ENCODE data around the gene GABRR2. TPM values are rescaled to one million over a fixed set of nuclear protein-coding genes. Genes with fewer than 3 reads are reported as not detected.

Gene GABRR2
- total RNA-seq, 1 donor from 2014 or later, result 1.5 TPM

DNA sequence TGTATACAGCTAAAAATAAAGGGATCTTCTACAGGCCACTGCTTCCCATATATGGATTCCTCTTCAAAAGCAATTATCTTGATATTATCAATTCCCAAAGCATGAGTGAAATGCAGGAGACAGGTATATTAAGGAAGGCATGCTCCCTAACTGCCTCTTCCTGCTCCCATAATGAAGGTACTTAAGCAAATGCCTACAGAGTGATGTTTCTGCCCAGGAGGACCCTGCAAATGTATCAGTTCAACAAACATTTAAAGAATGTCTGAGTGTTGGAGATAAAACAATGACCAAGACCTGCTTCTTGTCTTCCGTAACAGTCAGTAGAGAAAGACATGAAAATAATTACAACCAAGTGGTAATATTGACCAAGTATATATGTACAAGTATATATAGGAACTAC is 33.3 kb upstream of the GABRR2 start:
- H3K36me3 ChIP-seq, result no peaks in the 10 kb centered on the region
- H3K4me1 ChIP-seq, result peaks cover 54% of the 10 kb centered on the region
- TF ChIP-seq POLR2A (IDR thresholded peaks at IDR 0.05) (no peak), POLR2AphosphoS5 (IDR thresholded peaks at IDR 0.05; ENCODE audit: insufficient read depth in 1 of 2, low read depth in 1 of 2) (no peak)
- TF ChIP-seq, protein P1, sequence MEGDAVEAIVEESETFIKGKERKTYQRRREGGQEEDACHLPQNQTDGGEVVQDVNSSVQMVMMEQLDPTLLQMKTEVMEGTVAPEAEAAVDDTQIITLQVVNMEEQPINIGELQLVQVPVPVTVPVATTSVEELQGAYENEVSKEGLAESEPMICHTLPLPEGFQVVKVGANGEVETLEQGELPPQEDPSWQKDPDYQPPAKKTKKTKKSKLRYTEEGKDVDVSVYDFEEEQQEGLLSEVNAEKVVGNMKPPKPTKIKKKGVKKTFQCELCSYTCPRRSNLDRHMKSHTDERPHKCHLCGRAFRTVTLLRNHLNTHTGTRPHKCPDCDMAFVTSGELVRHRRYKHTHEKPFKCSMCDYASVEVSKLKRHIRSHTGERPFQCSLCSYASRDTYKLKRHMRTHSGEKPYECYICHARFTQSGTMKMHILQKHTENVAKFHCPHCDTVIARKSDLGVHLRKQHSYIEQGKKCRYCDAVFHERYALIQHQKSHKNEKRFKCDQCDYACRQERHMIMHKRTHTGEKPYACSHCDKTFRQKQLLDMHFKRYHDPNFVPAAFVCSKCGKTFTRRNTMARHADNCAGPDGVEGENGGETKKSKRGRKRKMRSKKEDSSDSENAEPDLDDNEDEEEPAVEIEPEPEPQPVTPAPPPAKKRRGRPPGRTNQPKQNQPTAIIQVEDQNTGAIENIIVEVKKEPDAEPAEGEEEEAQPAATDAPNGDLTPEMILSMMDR (IDR thresholded peaks at IDR 0.05), result no peak
- intact Hi-C loops (cut with DNase I), result no loop called here
- no peaks in the 10 kb centered on the region for H3K9me3 ChIP-seq
- H3K27me3 ChIP-seq, result no peaks in the 10 kb centered on the region
- H3K4me3 ChIP-seq, result no peak overlapping the region
- no peak overlapping the region for H3K27ac ChIP-seq
- no peak for DNase-seq (ENCODE audit: extremely low spot score in 2 of 2)

- TF ChIP-seq, protein P1 (IDR thresholded peaks at IDR 0.05), result no peak
- TF ChIP-seq POLR2AphosphoS5 (IDR thresholded peaks at IDR 0.05; ENCODE audit: insufficient read depth in 1 of 2, low read depth in 1 of 2) (no peak), POLR2A (IDR thresholded peaks at IDR 0.05) (no peak)
- no peak for DNase-seq (ENCODE audit: extremely low spot score in 2 of 2)
- H3K27me3 ChIP-seq, result no peaks in the 10 kb centered on the region
- intact Hi-C loops (cut with DNase I), result no loop called here
- H3K27ac ChIP-seq, result no peak overlapping the region
- H3K4me1 ChIP-seq, result peaks cover 49% of the 10 kb centered on the region
- H3K36me3 ChIP-seq, result no peaks in the 10 kb centered on the region
- no peak overlapping the region for H3K4me3 ChIP-seq
- H3K9me3 ChIP-seq, result no peaks in the 10 kb centered on the region
These were observed 32.7 kb upstream of the GABRR2 start for GRCh38 chr6:89347825-89348224.

DNA sequence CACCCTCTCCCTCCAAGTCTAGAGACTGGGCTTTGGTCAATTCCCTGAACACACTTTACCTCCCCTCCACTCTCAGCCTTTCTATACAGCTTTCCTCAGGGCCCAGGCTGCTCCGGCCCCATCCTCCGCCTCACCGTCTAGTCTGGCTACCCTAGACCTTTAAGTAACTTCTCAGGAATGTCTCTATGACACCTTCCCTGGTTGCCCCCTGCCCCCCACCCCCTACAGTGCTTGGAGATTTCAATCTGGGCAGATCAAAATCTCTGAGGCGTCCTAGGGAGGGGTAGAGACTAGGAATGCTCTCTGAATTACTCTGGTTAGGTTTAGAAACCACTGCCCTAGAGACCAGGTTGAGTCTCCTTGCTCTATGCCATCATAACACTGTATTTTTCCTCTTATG is 31.3 kb upstream of the GABRR2 start:
- Histone ChIP-seq H3K4me1 (peaks cover 45% of the 10 kb centered on the region), H3K27me3 (no peaks in the 10 kb centered on the region), H3K4me3 (no peak overlapping the region), H3K9me3 (no peaks in the 10 kb centered on the region), H3K27ac (no peak overlapping the region), H3K36me3 (peaks cover 0 to 9% of the 10 kb centered on the region in 2 donors)
- intact Hi-C loops (cut with DNase I), result no loop called here
- no peak for TF ChIP-seq POLR2AphosphoS5 (IDR thresholded peaks at IDR 0.05; ENCODE audit: insufficient read depth in 1 of 2, low read depth in 1 of 2)
- no peak for DNase-seq (ENCODE audit: extremely low spot score in 2 of 2)

- DNase-seq (ENCODE audit: extremely low spot score in 2 of 2), result no peak
- peaks cover 0 to 44% of the 10 kb centered on the region in 2 donors for H3K36me3 ChIP-seq
- H3K9me3 ChIP-seq, result no peaks in the 10 kb centered on the region
- H3K4me3 ChIP-seq, result no peak overlapping the region
- peaks cover 8% of the 10 kb centered on the region for H3K4me1 ChIP-seq
- intact Hi-C loops (cut with DNase I), result no loop called here
- no peak overlapping the region for H3K27ac ChIP-seq
- TF ChIP-seq POLR2AphosphoS5 (IDR thresholded peaks at IDR 0.05; ENCODE audit: insufficient read depth in 1 of 2, low read depth in 1 of 2) (no peak), POLR2A (IDR thresholded peaks at IDR 0.05) (no peak)
- TF ChIP-seq, protein P1 (IDR thresholded peaks at IDR 0.05), result no peak
- H3K27me3 ChIP-seq, result no peaks in the 10 kb centered on the region
These were observed 24.5 kb upstream of the GABRR2 start for GRCh38 chr6:89339565-89339964.

DNA sequence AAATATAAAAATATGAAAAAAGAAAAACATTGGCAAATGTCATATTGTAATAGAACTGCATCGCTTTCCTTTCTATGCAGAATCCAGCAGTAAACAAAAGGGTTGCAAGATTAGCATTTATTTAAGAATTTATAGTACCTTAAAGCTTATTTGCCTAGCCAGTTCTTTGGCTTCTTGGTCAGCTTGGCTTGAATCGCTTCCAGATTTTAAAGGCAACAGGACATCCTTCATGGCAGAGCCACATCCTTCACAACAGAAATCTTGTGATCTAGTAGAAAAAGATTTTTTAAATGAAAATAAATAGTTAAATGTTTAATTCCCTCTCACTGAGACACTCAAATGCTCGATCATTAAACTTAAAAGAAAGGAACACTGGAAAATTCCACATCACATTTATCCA is 20.1 kb upstream of the GABRR2 start:
- Histone ChIP-seq H3K36me3 (peaks cover 0 to 51% of the 10 kb centered on the region in 2 donors), H3K4me1 (no peaks in the 10 kb centered on the region), H3K27ac (no peak overlapping the region), H3K9me3 (no peaks in the 10 kb centered on the region), H3K27me3 (no peaks in the 10 kb centered on the region), H3K4me3 (no peak overlapping the region)
- intact Hi-C loops (cut with DNase I), result no loop called here
- no peak for DNase-seq (ENCODE audit: extremely low spot score in 2 of 2)
- TF ChIP-seq, protein P1 (IDR thresholded peaks at IDR 0.05), result no peak
- no peak for TF ChIP-seq POLR2AphosphoS5 (IDR thresholded peaks at IDR 0.05; ENCODE audit: insufficient read depth in 1 of 2, low read depth in 1 of 2)
- no peak for TF ChIP-seq POLR2A (IDR thresholded peaks at IDR 0.05)

Measured in vagina (tissue), 2 donors.